ENCODE measurements around the gene PSTPIP1. TPM values are rescaled to one million over a fixed set of nuclear protein-coding genes. Genes with fewer than 3 reads are reported as not detected.

PSTPIP1 gene
- total RNA-seq, 1 experiment from 2014 or later, result 1.5 TPM

DNA sequence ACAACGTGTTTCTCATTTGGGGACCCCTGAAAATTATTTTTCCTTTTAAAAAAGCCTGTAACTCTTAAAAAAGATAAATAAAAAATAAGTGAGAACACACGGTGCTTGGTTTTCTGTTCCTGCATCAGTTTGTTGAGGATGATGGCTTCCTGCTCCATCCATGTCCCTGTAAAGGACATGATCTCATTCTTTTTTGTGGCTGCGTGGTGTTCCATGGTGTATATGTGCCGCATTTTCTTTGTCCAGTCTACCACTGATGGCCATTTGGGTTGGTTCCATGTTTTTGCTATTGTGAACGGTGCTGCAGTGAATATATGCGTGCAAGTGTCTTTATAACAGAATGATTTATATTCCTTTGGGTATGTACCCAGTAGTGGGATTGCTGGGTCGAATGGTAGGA is 73.7 kb downstream of the PSTPIP1 start (continued):
- TF ChIP-seq CREB1 (CRISPR knock-in tag; IDR thresholded peaks at IDR 0.05), result no peak
- no peak for TF ChIP-seq ZNF396 (CRISPR knock-in tag; IDR thresholded peaks at IDR 0.05; ENCODE audit: borderline replicate concordance)
- TF ChIP-seq ZNF263 (CRISPR knock-in tag; IDR thresholded peaks at IDR 0.05; ENCODE audit: low read depth), result no peak
- TF ChIP-seq, protein P1, sequence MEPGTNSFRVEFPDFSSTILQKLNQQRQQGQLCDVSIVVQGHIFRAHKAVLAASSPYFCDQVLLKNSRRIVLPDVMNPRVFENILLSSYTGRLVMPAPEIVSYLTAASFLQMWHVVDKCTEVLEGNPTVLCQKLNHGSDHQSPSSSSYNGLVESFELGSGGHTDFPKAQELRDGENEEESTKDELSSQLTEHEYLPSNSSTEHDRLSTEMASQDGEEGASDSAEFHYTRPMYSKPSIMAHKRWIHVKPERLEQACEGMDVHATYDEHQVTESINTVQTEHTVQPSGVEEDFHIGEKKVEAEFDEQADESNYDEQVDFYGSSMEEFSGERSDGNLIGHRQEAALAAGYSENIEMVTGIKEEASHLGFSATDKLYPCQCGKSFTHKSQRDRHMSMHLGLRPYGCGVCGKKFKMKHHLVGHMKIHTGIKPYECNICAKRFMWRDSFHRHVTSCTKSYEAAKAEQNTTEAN (CRISPR knock-in tag; IDR thresholded peaks at IDR 0.05), result no peak

DNA sequence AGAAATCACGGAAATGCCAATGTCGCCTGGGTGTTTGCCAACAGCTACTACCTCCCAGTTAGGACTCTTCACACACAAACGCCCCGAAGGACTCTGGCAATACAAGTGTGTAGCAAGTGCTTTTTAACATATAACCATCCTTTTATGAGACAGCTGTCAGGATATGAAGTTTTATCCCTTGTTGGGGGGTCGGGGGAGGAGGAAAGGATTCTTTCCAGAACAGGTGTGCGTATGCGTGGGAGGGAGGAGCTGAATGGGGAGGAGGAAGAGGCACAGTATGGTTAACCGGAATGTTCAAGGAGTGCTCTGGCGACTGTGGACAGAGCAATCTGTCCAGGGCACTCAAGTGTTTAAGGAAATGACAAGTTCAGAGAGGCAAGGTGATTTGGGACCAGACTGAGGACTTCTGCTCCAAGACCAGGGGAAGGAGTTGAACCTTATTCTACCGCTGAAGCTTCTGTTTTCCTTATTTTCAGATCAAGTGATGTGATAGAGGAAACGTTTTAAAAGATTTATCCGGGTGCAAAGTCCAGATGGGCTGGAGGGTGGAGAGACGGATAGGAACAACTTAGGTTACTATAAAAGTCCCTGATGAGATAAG is 74.7 kb downstream of the PSTPIP1 start:
- H3K4me1 Mint-ChIP-seq, result peaks cover 24% of the 10 kb centered on the region
- TF ChIP-seq TP53 (CRISPR knock-in tag; IDR thresholded peaks at IDR 0.05) (no peak), SP1 (CRISPR knock-in tag; conservative IDR thresholded peaks at IDR 0.05) (no peak), ZNF121 (CRISPR knock-in tag; IDR thresholded peaks at IDR 0.05) (no peak), ZNF263 (CRISPR knock-in tag; IDR thresholded peaks at IDR 0.05; ENCODE audit: low read depth) (peak; percentile 29; the same call in 1 of the 2 replicates), ZNF317 (CRISPR knock-in tag; IDR thresholded peaks at IDR 0.05; ENCODE audit: borderline replicate concordance, low read depth) (no peak), SOX15 (CRISPR knock-in tag; IDR thresholded peaks at IDR 0.05) (no peak)
- TF ChIP-seq, protein P2, sequence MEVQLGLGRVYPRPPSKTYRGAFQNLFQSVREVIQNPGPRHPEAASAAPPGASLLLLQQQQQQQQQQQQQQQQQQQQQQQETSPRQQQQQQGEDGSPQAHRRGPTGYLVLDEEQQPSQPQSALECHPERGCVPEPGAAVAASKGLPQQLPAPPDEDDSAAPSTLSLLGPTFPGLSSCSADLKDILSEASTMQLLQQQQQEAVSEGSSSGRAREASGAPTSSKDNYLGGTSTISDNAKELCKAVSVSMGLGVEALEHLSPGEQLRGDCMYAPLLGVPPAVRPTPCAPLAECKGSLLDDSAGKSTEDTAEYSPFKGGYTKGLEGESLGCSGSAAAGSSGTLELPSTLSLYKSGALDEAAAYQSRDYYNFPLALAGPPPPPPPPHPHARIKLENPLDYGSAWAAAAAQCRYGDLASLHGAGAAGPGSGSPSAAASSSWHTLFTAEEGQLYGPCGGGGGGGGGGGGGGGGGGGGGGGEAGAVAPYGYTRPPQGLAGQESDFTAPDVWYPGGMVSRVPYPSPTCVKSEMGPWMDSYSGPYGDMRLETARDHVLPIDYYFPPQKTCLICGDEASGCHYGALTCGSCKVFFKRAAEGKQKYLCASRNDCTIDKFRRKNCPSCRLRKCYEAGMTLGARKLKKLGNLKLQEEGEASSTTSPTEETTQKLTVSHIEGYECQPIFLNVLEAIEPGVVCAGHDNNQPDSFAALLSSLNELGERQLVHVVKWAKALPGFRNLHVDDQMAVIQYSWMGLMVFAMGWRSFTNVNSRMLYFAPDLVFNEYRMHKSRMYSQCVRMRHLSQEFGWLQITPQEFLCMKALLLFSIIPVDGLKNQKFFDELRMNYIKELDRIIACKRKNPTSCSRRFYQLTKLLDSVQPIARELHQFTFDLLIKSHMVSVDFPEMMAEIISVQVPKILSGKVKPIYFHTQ (CRISPR knock-in tag; IDR thresholded peaks at IDR 0.05), result no peak
- ATAC-seq, result no peak
- H3K4me3 Mint-ChIP-seq, result peak overlapping the region; percentile 79
- ChIA-PET CTCF (interaction anchor here (1.0 kb wide), 2 partner anchors 9 to 35 kb away, joined by 3 to 4 read pairs; no protein-coding TSS in a partner anchor), POLR2A (no interaction called here)
- H3K36me3 Mint-ChIP-seq, result no peaks in the 10 kb centered on the region; the same call in 1 of the 2 replicates
- H3K27me3 Mint-ChIP-seq (ENCODE audit: low read depth), result peaks cover 6% of the 10 kb centered on the region
- no peaks in the 10 kb centered on the region for H3K9me3 Mint-ChIP-seq
- DNase-seq (ENCODE audit: low spot score), result no peak
- H3K27ac Mint-ChIP-seq, result no peak overlapping the region

DNA sequence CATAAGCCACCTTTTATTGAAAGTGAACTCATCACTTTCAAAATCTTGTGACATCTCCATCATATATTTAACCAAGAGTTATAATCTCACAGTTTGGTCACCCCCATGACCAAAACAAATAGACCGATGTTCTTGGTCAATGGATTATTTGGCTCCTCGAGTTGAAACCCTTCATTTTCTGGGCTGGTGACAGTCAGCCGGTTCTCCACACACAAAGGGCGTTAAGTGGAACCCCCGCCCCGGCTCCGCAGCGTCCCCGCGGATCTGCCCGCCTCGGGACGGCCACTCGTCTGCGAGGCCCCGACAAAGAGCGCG is 75.2 kb downstream of the PSTPIP1 start:
- H3K36me3 Mint-ChIP-seq, result no peaks in the 10 kb centered on the region; the same call in 1 of the 2 replicates
- ChIA-PET CTCF (interaction anchor here (1.0 kb wide), 1 partner anchor 35 kb away, joined by 4 read pairs; no protein-coding TSS in a partner anchor), POLR2A (no interaction called here)
- ATAC-seq (no peak), DNase-seq (ENCODE audit: low spot score) (no peak)
- H3K27me3 Mint-ChIP-seq (ENCODE audit: low read depth), result peaks cover 7% of the 10 kb centered on the region
- H3K4me1 Mint-ChIP-seq, result peaks cover 19% of the 10 kb centered on the region
- no peak overlapping the region for H3K27ac Mint-ChIP-seq
- H3K4me3 Mint-ChIP-seq, result peak overlapping the region; percentile 79
- no peaks in the 10 kb centered on the region for H3K9me3 Mint-ChIP-seq
- no peak for TF ChIP-seq CREM (CRISPR knock-in tag; IDR thresholded peaks at IDR 0.05)
- TF ChIP-seq, protein P2 (CRISPR knock-in tag; IDR thresholded peaks at IDR 0.05), result no peak
- no peak for TF ChIP-seq RORB (CRISPR knock-in tag; IDR thresholded peaks at IDR 0.05)
- TF ChIP-seq ZNF138 (CRISPR knock-in tag; conservative IDR thresholded peaks at IDR 0.05), result no peak
- TF ChIP-seq GTF2I (CRISPR knock-in tag; conservative IDR thresholded peaks at IDR 0.05), result no peak
- TF ChIP-seq, protein P3, sequence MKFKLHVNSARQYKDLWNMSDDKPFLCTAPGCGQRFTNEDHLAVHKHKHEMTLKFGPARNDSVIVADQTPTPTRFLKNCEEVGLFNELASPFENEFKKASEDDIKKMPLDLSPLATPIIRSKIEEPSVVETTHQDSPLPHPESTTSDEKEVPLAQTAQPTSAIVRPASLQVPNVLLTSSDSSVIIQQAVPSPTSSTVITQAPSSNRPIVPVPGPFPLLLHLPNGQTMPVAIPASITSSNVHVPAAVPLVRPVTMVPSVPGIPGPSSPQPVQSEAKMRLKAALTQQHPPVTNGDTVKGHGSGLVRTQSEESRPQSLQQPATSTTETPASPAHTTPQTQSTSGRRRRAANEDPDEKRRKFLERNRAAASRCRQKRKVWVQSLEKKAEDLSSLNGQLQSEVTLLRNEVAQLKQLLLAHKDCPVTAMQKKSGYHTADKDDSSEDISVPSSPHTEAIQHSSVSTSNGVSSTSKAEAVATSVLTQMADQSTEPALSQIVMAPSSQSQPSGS (CRISPR knock-in tag; IDR thresholded peaks at IDR 0.05; ENCODE audit: borderline replicate concordance, low read depth), result no peak
- no peak for TF ChIP-seq JUN (CRISPR knock-in tag; IDR thresholded peaks at IDR 0.05)
- no peak for TF ChIP-seq EMX1 (CRISPR knock-in tag; IDR thresholded peaks at IDR 0.05)
- TF ChIP-seq NR1H2 (CRISPR knock-in tag; IDR thresholded peaks at IDR 0.05), result no peak
- TF ChIP-seq, protein P4, sequence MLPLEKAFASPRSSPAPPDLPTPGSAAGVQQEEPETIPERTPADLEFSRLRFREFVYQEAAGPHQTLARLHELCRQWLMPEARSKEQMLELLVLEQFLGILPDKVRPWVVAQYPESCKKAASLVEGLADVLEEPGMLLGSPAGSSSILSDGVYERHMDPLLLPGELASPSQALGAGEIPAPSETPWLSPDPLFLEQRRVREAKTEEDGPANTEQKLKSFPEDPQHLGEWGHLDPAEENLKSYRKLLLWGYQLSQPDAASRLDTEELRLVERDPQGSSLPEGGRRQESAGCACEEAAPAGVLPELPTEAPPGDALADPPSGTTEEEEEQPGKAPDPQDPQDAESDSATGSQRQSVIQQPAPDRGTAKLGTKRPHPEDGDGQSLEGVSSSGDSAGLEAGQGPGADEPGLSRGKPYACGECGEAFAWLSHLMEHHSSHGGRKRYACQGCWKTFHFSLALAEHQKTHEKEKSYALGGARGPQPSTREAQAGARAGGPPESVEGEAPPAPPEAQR (CRISPR knock-in tag; IDR thresholded peaks at IDR 0.05), result no peak
- TF ChIP-seq JAZF1 (CRISPR knock-in tag; IDR thresholded peaks at IDR 0.05), result no peak
- no peak for TF ChIP-seq FOXP1 (CRISPR knock-in tag; IDR thresholded peaks at IDR 0.05; ENCODE audit: borderline replicate concordance)
- TF ChIP-seq, protein P5, sequence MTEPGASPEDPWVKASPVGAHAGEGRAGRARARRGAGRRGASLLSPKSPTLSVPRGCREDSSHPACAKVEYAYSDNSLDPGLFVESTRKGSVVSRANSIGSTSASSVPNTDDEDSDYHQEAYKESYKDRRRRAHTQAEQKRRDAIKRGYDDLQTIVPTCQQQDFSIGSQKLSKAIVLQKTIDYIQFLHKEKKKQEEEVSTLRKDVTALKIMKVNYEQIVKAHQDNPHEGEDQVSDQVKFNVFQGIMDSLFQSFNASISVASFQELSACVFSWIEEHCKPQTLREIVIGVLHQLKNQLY (CRISPR knock-in tag; IDR thresholded peaks at IDR 0.05), result no peak
- TF ChIP-seq SOX15 (CRISPR knock-in tag; IDR thresholded peaks at IDR 0.05), result no peak
- TF ChIP-seq TEAD4 (CRISPR knock-in tag; IDR thresholded peaks at IDR 0.05), result no peak

Data from WTC11 (cell line).